Endodermal cell (in vitro differentiated cells): ENCODE data around the gene RALGAPA1. TPM values are rescaled to one million over a fixed set of nuclear protein-coding genes. Genes with fewer than 3 reads are reported as not detected.

Experiments
- DNase-seq: peaks from one replicate; pipeline ENCODE4 v3.0.0-alpha.2; 2017
- H3K27ac ChIP-seq: 2 replicates; pipeline ENCODE4 v1.5.1; 2013; ENCODE audit warnings: mild to moderate bottlenecking, low read depth, low read length, moderate library complexity
- H3K27me3 ChIP-seq: 2 replicates; pipeline ENCODE4 v1.6.1; 2013; ENCODE audit warnings: mild to moderate bottlenecking, low read length, moderate library complexity; ENCODE audit not compliant: insufficient read depth, control insufficient read depth, poor library complexity, severe bottlenecking
- H3K36me3 ChIP-seq: 2 replicates; pipeline ENCODE4 v1.7.0; 2013; ENCODE audit warnings: mild to moderate bottlenecking, low read length, moderate library complexity; ENCODE audit not compliant: control insufficient read depth, insufficient read depth
- H3K4me1 ChIP-seq: one replicate; pipeline ENCODE4 v1.7.0; 2013; ENCODE audit warnings: low read length; ENCODE audit not compliant: control insufficient read depth, insufficient read depth
- H3K4me3 ChIP-seq: 2 replicates; pipeline ENCODE4 v1.5.1; 2013; ENCODE audit warnings: mild to moderate bottlenecking, low read length, moderate library complexity
- H3K9ac ChIP-seq: 2 replicates; pipeline ENCODE4 v1.6.1; 2013; ENCODE audit warnings: mild to moderate bottlenecking, low read length, moderate library complexity; ENCODE audit not compliant: poor library complexity, severe bottlenecking; ENCODE audit errors: extremely low read depth
- H3K9me3 ChIP-seq: 2 replicates; pipeline ENCODE4 v1.6.1; 2013; ENCODE audit warnings: mild to moderate bottlenecking, low read length, moderate library complexity; ENCODE audit not compliant: control insufficient read depth
- H3K27ac Mint-ChIP-seq: 2 replicates; pipeline ENCODE4 v1.8.0; 2020; ENCODE audit warnings: mixed read lengths
- H3K27me3 Mint-ChIP-seq: 2 replicates; pipeline ENCODE4 v1.8.0; 2021; ENCODE audit warnings: mild to moderate bottlenecking, mixed read lengths; ENCODE audit not compliant: insufficient read depth
- H3K36me3 Mint-ChIP-seq: 2 replicates; pipeline ENCODE4 v1.8.0; 2020; ENCODE audit warnings: low read depth, mixed read lengths
- H3K4me1 Mint-ChIP-seq: 2 replicates; pipeline ENCODE4 v1.8.0; 2020; ENCODE audit warnings: mixed read lengths
- H3K4me3 Mint-ChIP-seq: 2 replicates; pipeline ENCODE4 v1.8.0; 2020; ENCODE audit warnings: mild to moderate bottlenecking, moderate library complexity, mixed read lengths
- H3K9me3 Mint-ChIP-seq: 2 replicates; pipeline ENCODE4 v1.8.0; 2020; ENCODE audit warnings: mild to moderate bottlenecking, mixed read lengths
- CTCF ChIP-seq: fragments of 200-600 bp; sonication (generic); conservative IDR thresholded peaks from 2 replicates; pipeline ENCODE4 v1.5.0; 2021; ENCODE audit warnings: antibody characterized with exemption, mild to moderate bottlenecking
- WGBS, 2 experiments: methylation state at CpG; one replicate each; pipeline versions ENCODE4 v1.1.5 to v1.1.7; 2013; ENCODE audit warnings: missing lambda C conversion rate in 2 of 2, mixed read lengths in 1 of 2; ENCODE audit not compliant: insufficient coverage in 1 of 2, insufficient read length in 1 of 2; 5-methylcytosine and 5-hydroxymethylcytosine counted together
- total RNA-seq, 2 donors: library from RNA; stranded (reverse); fragmentation: NEBNext Ultra II Directional in 1 of 2; extraction: Animal tissue kit (Norgen Biotek cat#: 25700) in 1 of 2; gene quantifications; 2 replicates in 1 of 2; 3 replicates in 1 of 2; pipeline ENCODE4 v1.2.1, GENCODE V29; 2021

The RALGAPA1 gene
- total RNA-seq, 2 donors from 2014 or later, result 31.2 to 36.3 TPM

- no peak for TF ChIP-seq CTCF
- H3K9me3 Mint-ChIP-seq, result no peaks in the 10 kb centered on the region
- 96% methylated on average over 1 of the region's 1 CpG; no CpG with 5 or more reads in 1 of the 2 experiments for whole genome bisulfite sequencing, 2 experiments
These were observed 232.2 kb downstream of the RALGAPA1 start for GRCh38 chr14:35576856-35577255.

GRCh38 chr14:35576260-35576659 is 232.8 kb downstream of the RALGAPA1 start:
- no peak overlapping the region for H3K27ac Mint-ChIP-seq
- no peaks in the 10 kb centered on the region for H3K27me3 Mint-ChIP-seq
- no peaks in the 10 kb centered on the region for H3K4me1 Mint-ChIP-seq
- DNase-seq, result no peak
- H3K36me3 Mint-ChIP-seq, result no peaks in the 10 kb centered on the region
- no peak for TF ChIP-seq CTCF
- Histone ChIP-seq H3K9ac (no peak overlapping the region), H3K4me1 (no peaks in the 10 kb centered on the region), H3K27ac (no peak overlapping the region), H3K36me3 (no peaks in the 10 kb centered on the region), H3K4me3 (no peak overlapping the region), H3K9me3 (no peaks in the 10 kb centered on the region), H3K27me3 (no peaks in the 10 kb centered on the region)
- H3K9me3 Mint-ChIP-seq, result no peaks in the 10 kb centered on the region
- no peak overlapping the region for H3K4me3 Mint-ChIP-seq

More at GRCh38 chr14:35576856-35577255, 232.2 kb downstream of the RALGAPA1 start:
- Mint-ChIP-seq H3K27me3 (no peaks in the 10 kb centered on the region), H3K4me3 (no peak overlapping the region), H3K27ac (no peak overlapping the region), H3K4me1 (no peaks in the 10 kb centered on the region), H3K36me3 (no peaks in the 10 kb centered on the region)
- Histone ChIP-seq H3K4me1 (no peaks in the 10 kb centered on the region), H3K27me3 (no peaks in the 10 kb centered on the region), H3K27ac (no peak overlapping the region), H3K4me3 (no peak overlapping the region), H3K9me3 (no peaks in the 10 kb centered on the region), H3K36me3 (no peaks in the 10 kb centered on the region), H3K9ac (no peak overlapping the region)
- DNase-seq, result no peak

GRCh38 chr14:35573911-35574310 is 235.2 kb downstream of the RALGAPA1 start:
- no peak overlapping the region for H3K9ac ChIP-seq
- H3K4me3 ChIP-seq, result no peak overlapping the region
- no peaks in the 10 kb centered on the region for H3K9me3 ChIP-seq
- Mint-ChIP-seq H3K36me3 (no peaks in the 10 kb centered on the region), H3K4me3 (no peak overlapping the region), H3K27ac (no peak overlapping the region), H3K4me1 (no peaks in the 10 kb centered on the region), H3K9me3 (no peaks in the 10 kb centered on the region), H3K27me3 (no peaks in the 10 kb centered on the region)
- TF ChIP-seq CTCF, result no peak
- H3K36me3 ChIP-seq, result no peaks in the 10 kb centered on the region
- H3K4me1 ChIP-seq, result no peaks in the 10 kb centered on the region
- no peaks in the 10 kb centered on the region for H3K27me3 ChIP-seq
- DNase-seq, result no peak
- H3K27ac ChIP-seq, result no peak overlapping the region
- WGBS, 2 experiments, result 85 to 100% methylated on average over 2 of the region's 2 CpGs
